H1 (cell line): ENCODE data around the gene PRKAR1B. TPM values are rescaled to one million over a fixed set of nuclear protein-coding genes. Genes with fewer than 3 reads are reported as not detected.

Experiments used
- CBX8 ChIP-seq: fragments of 300-800, 300-1000 bp; sonication (generic); IDR thresholded peaks from 2 replicates; pipeline ENCODE4 v1.7.1; 2016; ENCODE audit warnings: low read depth, low read length, borderline replicate concordance
- HDAC2 ChIP-seq, 2 experiments: fragments of 300-600 bp in 1 of 2; sonication (generic) in 1 of 2; IDR thresholded peaks; 2 replicates each; pipeline ENCODE4 v1.6.1; 2011 to 2012; ENCODE audit warnings: low read depth in 2 of 2, low read length in 2 of 2, mild to moderate bottlenecking in 2 of 2, moderate library complexity in 2 of 2, borderline replicate concordance in 1 of 2, inconsistent platforms in 1 of 2
- JUN ChIP-seq: IDR thresholded peaks from 2 replicates; pipeline ENCODE4 v1.6.1; 2011; ENCODE audit warnings: low read depth, mild to moderate bottlenecking, improper control_type of control experiment, low read length
- TCF12 ChIP-seq: IDR thresholded peaks from 2 replicates; pipeline ENCODE4 v1.6.1; 2011; ENCODE audit warnings: low read depth, mild to moderate bottlenecking, low read length
- polyA plus RNA-seq, 7 experiments: library from polyadenylated mRNA; depleted of rRNA in 3 of 7; stranded (reverse) in 5 of 7; unstranded in 2 of 7; fragments of >200 nt in 5 of 7; fragments of 200-250 nt in 2 of 7; gene quantifications; 1 replicate in 5 of 7; 2 replicates in 1 of 7; 4 replicates in 1 of 7; pipeline versions ENCODE4 v1.2.1 to v1.2.3, GENCODE V29; 2011 to 2013; ENCODE audit warnings: missing spikeins in 2 of 7, mixed read lengths in 2 of 7
- total RNA-seq: library from RNA; stranded (reverse); fragmentation: NEBNext Ultra II Directional; extraction: Animal tissue kit (Norgen Biotek cat#: 25700); gene quantifications from 2 replicates; pipeline ENCODE4 v1.2.1, GENCODE V29; 2021
- TF ChIP-seq, protein P1 (sequence below): IDR thresholded peaks from 2 replicates; pipeline ENCODE4 v1.6.1; 2011; ENCODE audit warnings: low read depth, mild to moderate bottlenecking, low read length; ENCODE audit not compliant: insufficient read depth
- TF ChIP-seq, protein P2 (sequence below): IDR thresholded peaks from 2 replicates; pipeline ENCODE4 v1.6.1; 2012; ENCODE audit warnings: inconsistent platforms

PRKAR1B gene
- total and polyA plus RNA-seq, 2 of the 8 experiments (the other 6 are each of a cell fraction or from before 2014, with no cell fraction given): 12.3 to 55.7 TPM

DNA sequence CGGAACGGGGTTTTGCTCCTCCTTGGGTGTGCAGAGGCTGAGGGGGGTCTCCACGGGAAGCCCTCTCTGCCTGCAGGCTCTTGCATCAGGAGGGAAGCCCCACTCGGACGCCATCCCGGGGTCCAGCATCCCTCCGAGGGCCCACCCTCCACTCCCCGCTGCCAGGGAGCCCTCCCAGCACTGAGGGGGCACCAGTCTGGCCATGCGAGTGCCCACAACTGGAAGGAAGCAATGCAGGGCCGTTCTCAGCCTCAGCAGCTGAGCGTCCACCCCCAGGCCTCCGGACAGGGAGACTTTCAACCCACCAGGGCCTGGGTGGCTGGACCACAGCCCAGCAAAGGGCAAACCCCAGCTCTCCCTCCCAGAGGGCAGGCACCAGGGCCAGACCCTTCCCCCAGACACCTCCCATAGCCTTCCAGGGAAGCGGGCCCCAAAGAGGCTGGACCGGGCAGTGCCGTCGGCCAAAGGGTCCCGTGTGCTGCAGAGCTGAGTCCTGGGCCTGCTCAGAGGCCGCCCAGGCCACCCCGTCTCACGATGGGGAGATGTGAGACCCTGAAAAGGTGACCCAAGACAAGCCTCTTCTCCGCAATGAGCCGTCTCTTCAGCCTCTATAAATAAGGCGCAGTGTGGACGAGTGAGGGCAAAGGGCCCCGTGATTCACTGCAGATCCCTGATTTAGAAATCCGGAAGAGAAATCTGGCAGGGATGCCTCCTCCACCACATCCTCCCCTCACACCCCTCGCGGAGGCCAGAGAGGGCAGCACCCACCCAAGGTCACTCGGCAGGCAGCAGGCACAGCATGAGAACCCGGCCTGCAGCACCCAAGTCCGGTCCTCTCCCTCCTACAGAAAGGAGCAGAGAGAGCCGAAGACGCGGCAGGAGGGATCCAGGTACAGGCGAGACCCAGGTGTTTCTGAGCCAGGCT, 82.4 kb downstream of the PRKAR1B start (continued):
- TF ChIP-seq JUN (no peak), CBX8 (no peak), TCF12 (no peak), HDAC2 (IDR thresholded peaks at IDR 0.05; ENCODE audit: borderline replicate concordance in 1 of 2, low read depth in 2 of 2, low read length in 2 of 2) (no peak)
- TF ChIP-seq, protein P1, sequence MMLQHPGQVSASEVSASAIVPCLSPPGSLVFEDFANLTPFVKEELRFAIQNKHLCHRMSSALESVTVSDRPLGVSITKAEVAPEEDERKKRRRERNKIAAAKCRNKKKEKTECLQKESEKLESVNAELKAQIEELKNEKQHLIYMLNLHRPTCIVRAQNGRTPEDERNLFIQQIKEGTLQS: no peak
- TF ChIP-seq, protein P2, sequence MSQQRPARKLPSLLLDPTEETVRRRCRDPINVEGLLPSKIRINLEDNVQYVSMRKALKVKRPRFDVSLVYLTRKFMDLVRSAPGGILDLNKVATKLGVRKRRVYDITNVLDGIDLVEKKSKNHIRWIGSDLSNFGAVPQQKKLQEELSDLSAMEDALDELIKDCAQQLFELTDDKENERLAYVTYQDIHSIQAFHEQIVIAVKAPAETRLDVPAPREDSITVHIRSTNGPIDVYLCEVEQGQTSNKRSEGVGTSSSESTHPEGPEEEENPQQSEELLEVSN: no peak
